SH-SY5Y (cell line): ENCODE data around the gene LRP1.

ENCODE experiments used
- GATA2 ChIP-seq: IDR thresholded peaks from 2 replicates; pipeline ENCODE4 v1.6.1; 2011; ENCODE audit warnings: mild to moderate bottlenecking, low read depth, low read length
- GATA3 ChIP-seq: IDR thresholded peaks from 2 replicates; pipeline ENCODE4 v1.6.1; 2011; ENCODE audit warnings: low read depth, mild to moderate bottlenecking, low read length, moderate library complexity

- TF ChIP-seq GATA2 (no peak), GATA3 (no peak)
These were observed 57.7 kb downstream of the LRP1 start for GRCh38 chr12:57185906-57186508.
